ENCODE data around the gene KIRREL3. TPM values are rescaled to one million over a fixed set of nuclear protein-coding genes. Genes with fewer than 3 reads are reported as not detected.

KIRREL3 gene
- total RNA-seq, 1 donor from 2014 or later: not detected

DNA sequence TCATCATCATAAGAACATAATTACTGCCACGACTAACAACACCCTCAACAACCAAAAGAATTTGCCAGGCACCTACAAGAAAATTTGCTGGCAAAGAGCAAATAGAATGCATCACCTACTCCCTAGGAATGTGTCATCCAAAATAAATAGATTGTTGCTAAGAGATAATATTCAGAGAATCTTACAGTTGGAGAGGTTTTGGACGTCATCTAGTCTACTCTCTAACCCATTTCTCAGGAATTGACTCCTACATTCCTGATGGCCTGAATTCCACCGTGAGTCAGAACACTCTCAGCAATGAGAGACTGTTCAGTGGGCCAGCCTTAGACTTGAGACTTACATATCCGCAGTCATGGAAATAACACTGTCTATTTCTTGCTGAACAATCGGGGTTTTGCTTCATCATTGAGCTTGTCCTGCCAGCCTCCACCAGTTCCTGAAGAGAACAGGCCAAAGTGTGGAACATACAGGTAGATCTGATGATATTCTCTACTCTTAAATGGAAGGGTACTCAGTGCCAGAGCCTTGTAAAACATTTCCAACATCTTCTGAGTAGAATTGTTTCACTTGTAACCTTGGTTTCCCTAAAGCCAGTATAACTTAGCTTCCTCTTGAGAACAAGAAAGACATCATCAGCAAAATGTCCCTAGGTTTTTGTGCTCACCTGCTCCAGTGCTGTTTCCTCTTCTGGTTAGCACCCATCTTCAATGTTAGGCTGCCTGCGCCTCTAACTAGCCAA, 8.3 kb downstream of the KIRREL3 start:
- H3K4me1 Mint-ChIP-seq (ENCODE audit: low read depth): no peaks in the 10 kb centered on the region
- DNase-seq (ENCODE audit: low spot score): no peak
- H3K27ac Mint-ChIP-seq: no peak overlapping the region
- H3K4me3 Mint-ChIP-seq (ENCODE audit: low read depth): no peak overlapping the region
- intact Hi-C loops (cut with micrococcal nuclease): loop anchor here (10.0 kb wide), 1 partner anchor 117 kb away; no protein-coding TSS in a partner anchor
- H3K27me3 Mint-ChIP-seq (ENCODE audit: low read depth): peaks cover 12% of the 10 kb centered on the region
- H3K36me3 Mint-ChIP-seq (ENCODE audit: low read depth): no peaks in the 10 kb centered on the region
- no peaks in the 10 kb centered on the region for H3K9me3 Mint-ChIP-seq

DNA sequence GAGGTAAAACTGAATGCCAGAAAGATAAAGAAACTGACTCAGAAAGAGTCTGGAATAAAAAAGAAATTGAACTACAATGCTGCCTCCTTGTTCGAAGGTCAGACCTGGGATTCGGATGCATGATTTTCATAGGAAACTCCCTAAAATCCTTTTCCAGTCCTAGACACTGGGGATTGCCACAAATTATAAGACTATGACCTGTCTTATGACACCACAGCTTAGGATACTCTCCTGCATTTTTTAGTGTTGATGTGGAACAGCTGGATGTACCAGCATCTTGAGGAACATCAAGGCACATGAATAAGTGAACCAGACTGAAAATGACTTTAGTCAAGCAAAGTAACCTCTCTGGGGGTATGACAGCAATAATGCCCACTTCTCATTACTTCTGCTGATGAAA, 9.0 kb downstream of the KIRREL3 start:
- Mint-ChIP-seq H3K9me3 (no peaks in the 10 kb centered on the region), H3K27me3 (ENCODE audit: low read depth) (peaks cover 12% of the 10 kb centered on the region), H3K36me3 (ENCODE audit: low read depth) (no peaks in the 10 kb centered on the region), H3K4me3 (ENCODE audit: low read depth) (no peak overlapping the region), H3K27ac (no peak overlapping the region), H3K4me1 (ENCODE audit: low read depth) (no peaks in the 10 kb centered on the region)
- no peak for DNase-seq (ENCODE audit: low spot score)
- intact Hi-C loops (cut with micrococcal nuclease): loop anchor here (2.0 to 10.0 kb wide), 2 partner anchors 117 to 551 kb away; no protein-coding TSS in a partner anchor

DNA sequence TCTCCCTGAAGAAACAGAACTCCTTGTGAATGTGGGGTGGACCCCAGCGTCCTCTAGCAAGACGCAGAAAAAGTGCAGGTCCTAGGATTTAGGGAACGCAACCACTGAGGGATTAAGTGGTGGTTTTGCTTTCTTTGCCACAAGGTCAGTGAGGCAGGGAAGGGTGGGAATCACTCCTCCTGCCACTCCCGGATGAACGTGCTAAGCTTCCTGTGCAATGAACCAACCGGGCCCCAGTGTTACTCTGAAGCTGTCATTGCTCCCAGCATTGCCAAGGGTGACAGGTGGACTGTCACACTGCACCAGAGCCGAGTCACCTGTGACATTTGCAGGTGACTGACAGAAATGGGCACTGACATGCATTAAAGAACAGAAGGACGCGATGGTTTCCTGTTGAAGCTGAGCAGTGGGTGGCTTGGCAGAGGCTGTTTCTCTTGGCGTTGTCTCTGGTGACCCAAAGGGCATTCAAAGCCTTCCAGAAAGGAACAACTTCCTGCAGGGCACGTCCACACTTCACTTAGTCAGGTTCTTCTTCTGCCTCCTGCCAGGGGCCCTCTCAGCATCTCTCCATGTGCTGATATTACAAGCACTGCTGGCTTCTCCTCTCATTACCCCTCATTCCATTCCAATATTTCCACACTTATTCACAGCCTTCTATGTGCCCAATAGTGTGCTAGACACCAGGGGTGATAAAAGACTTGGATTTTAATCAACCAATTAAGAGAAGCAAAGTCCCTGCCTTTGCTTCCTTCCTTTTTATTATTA, 9.7 kb downstream of the KIRREL3 start:
- Mint-ChIP-seq H3K27me3 (ENCODE audit: low read depth) (peaks cover 12% of the 10 kb centered on the region), H3K4me1 (ENCODE audit: low read depth) (no peaks in the 10 kb centered on the region), H3K36me3 (ENCODE audit: low read depth) (no peaks in the 10 kb centered on the region), H3K9me3 (no peaks in the 10 kb centered on the region), H3K27ac (no peak overlapping the region), H3K4me3 (ENCODE audit: low read depth) (no peak overlapping the region)
- DNase-seq (ENCODE audit: low spot score): no peak
- intact Hi-C loops (cut with micrococcal nuclease): loop anchor here (1.0 to 10.0 kb wide), 3 partner anchors 116 to 550 kb away; no protein-coding TSS in a partner anchor

DNA sequence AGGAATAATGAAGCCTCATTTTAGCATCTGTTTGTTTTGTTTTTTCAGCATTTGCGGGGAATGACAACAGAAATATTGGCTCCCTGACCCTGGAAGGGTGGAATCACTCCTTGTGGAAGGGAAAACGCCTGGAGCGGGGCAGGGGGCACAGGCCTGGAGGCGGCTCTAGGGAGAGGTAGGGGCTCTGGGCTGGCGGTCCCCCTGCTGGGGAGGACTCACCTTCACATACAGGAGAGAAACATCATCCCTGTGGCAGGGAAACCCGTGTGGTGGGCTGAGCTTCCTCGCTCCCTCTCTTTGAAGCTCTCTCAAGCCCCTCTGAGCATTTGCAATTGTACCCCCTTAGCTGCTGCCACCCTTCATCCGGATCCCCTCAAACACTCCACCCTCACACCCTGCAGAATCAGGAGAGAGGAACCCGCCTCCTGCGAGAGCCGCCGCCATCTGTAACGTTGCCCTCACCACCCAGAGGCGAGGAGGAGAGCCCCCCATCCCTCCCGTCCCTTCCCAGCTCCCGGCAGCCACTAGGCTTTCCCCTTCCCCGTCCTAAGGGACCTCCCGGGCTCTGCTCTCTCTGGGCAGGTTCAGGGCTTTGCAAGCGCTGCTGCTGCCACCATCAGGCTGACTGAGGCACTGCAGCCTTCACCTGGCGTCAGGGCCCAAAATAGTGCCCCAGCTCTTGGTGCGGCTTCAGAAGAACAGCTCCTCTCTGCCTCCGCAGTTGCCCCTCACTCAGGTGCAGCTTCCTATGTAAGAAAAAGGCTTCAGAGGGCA, 10.4 kb downstream of the KIRREL3 start:
- Mint-ChIP-seq H3K4me3 (ENCODE audit: low read depth) (no peak overlapping the region), H3K27me3 (ENCODE audit: low read depth) (peaks cover 12% of the 10 kb centered on the region), H3K9me3 (no peaks in the 10 kb centered on the region), H3K27ac (no peak overlapping the region), H3K36me3 (ENCODE audit: low read depth) (no peaks in the 10 kb centered on the region), H3K4me1 (ENCODE audit: low read depth) (no peaks in the 10 kb centered on the region)
- intact Hi-C loops (cut with micrococcal nuclease): loop anchor here (1.0 to 10.0 kb wide), 3 partner anchors 115 to 549 kb away; no protein-coding TSS in a partner anchor
- peak; percentile 26 for DNase-seq (ENCODE audit: low spot score)

DNA sequence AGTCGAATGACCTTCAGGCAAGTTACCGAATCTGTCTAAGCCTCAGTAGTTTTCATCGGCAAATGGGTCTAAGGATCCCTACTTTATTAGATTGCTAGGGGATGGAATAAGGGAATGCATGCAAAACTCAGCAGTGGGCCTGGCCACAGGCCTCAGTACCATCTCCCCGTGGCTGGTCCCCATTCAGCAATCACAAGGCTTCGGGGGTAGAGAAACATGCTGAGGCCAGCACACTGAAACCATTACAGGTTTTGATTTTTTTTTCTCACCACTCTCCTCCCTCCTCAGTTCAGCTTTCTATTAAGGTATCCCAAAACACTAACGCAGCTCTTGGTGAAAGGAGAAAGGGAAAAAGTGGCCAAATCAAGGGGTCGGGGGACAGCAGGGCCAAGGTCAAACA, 11.9 kb downstream of the KIRREL3 start:
- no peak overlapping the region for H3K27ac Mint-ChIP-seq
- H3K9me3 Mint-ChIP-seq: no peaks in the 10 kb centered on the region
- no peaks in the 10 kb centered on the region for H3K36me3 Mint-ChIP-seq (ENCODE audit: low read depth)
- peaks cover 12% of the 10 kb centered on the region for H3K27me3 Mint-ChIP-seq (ENCODE audit: low read depth)
- intact Hi-C loops (cut with micrococcal nuclease): no loop called here
- H3K4me3 Mint-ChIP-seq (ENCODE audit: low read depth): no peak overlapping the region
- no peaks in the 10 kb centered on the region for H3K4me1 Mint-ChIP-seq (ENCODE audit: low read depth)
- no peak for DNase-seq (ENCODE audit: low spot score)

DNA sequence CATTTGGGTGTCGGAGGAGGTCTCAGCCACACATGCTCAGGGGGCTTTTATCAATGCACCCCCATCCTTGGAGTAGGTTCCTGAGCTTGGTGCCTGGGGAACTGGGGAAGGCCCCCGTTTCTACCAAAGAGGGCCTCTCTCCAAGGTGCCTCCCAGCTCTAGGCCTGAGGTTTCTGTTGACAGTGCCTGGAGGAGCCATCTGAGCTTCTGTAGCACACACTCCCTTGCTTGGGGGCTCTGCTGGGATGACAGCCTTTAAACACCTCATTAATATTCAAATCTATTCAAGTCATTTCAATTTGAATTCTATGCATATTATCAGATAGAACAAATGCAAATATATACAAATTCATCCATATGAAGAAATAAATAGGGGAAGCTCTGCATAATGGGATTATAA, 18.9 kb downstream of the KIRREL3 start:
- H3K27ac Mint-ChIP-seq: no peak overlapping the region
- no peak for DNase-seq (ENCODE audit: low spot score)
- H3K36me3 Mint-ChIP-seq (ENCODE audit: low read depth): no peaks in the 10 kb centered on the region
- no peaks in the 10 kb centered on the region for H3K4me1 Mint-ChIP-seq (ENCODE audit: low read depth)
- H3K4me3 Mint-ChIP-seq (ENCODE audit: low read depth): no peak overlapping the region
- H3K9me3 Mint-ChIP-seq: no peaks in the 10 kb centered on the region
- intact Hi-C loops (cut with micrococcal nuclease): no loop called here
- peaks cover 7% of the 10 kb centered on the region for H3K27me3 Mint-ChIP-seq (ENCODE audit: low read depth)

DNA sequence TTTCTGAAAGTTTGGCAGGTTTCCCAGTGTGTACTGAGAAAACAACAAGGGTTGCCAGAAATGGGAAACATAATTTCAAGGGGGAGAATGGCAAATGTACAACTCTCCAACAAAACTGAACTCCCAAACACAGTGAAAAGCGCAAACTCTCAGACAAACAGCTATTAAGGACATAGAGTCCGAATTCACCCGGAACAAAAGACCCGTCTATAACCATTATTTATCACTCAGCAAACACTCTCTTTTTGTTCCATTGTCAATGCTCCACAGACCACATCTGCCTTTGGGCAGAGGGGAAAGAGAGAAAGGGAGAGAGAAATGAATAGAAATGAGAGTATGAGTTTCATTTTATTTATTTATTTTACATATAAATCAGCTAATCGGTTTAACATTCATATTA, 21.7 kb downstream of the KIRREL3 start:
- intact Hi-C loops (cut with micrococcal nuclease): no loop called here

DNA sequence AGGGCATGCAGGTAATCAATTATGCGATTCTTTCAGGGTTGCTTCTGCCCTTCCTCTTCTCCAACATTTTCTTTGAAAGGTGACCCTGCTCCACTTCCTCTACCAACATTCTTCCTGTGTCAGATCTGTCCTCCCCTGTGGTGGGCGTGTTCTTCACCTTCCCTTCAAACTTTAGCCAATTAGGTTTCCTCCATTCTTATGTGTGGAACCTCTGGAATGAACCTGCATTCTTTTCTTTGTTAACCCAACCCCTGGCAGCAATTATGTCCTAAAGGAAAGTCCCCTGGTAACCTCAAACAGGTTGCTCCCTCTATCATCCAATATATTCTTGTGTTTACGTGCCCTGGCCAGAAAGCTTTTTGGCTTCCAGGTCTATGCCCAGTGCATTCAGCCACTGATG, 22.4 kb downstream of the KIRREL3 start:
- DNase-seq (ENCODE audit: low spot score): no peak
- Mint-ChIP-seq H3K36me3 (ENCODE audit: low read depth) (no peaks in the 10 kb centered on the region), H3K4me1 (ENCODE audit: low read depth) (no peaks in the 10 kb centered on the region), H3K9me3 (no peaks in the 10 kb centered on the region), H3K4me3 (ENCODE audit: low read depth) (no peak overlapping the region), H3K27me3 (ENCODE audit: low read depth) (peaks cover 7% of the 10 kb centered on the region), H3K27ac (no peak overlapping the region)
- intact Hi-C loops (cut with micrococcal nuclease): no loop called here

More for the DNA sequence above, 21.7 kb downstream of the KIRREL3 start:
- Mint-ChIP-seq H3K27me3 (ENCODE audit: low read depth) (peaks cover 7% of the 10 kb centered on the region), H3K4me1 (ENCODE audit: low read depth) (no peaks in the 10 kb centered on the region), H3K4me3 (ENCODE audit: low read depth) (no peak overlapping the region), H3K36me3 (ENCODE audit: low read depth) (no peaks in the 10 kb centered on the region), H3K9me3 (no peaks in the 10 kb centered on the region), H3K27ac (no peak overlapping the region)
- DNase-seq (ENCODE audit: low spot score): no peak

DNA sequence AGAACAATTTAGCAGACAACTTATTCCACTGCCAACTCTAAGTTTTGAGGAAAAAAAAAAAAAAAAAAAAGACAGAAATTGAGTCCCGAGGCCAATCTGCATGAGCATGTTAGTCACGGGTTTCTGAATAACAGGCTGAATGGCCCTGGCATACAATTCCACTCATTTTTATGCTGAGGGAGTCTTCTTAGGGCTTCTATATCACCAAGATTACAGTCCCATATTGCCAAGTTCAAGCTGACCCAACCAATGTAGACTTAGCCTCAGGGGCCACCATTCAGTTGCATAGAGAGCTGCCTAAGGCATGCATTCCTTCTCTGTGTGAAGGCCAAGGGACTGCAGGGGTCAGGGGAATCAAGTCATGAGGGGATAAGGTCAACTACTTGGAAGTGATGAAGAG, 27.5 kb downstream of the KIRREL3 start:
- peaks cover 17% of the 10 kb centered on the region for H3K27me3 Mint-ChIP-seq (ENCODE audit: low read depth)
- H3K27ac Mint-ChIP-seq: no peak overlapping the region
- no peak for DNase-seq (ENCODE audit: low spot score)
- intact Hi-C loops (cut with micrococcal nuclease): no loop called here
- H3K9me3 Mint-ChIP-seq: no peaks in the 10 kb centered on the region
- no peak overlapping the region for H3K4me3 Mint-ChIP-seq (ENCODE audit: low read depth)
- H3K36me3 Mint-ChIP-seq (ENCODE audit: low read depth): no peaks in the 10 kb centered on the region
- H3K4me1 Mint-ChIP-seq (ENCODE audit: low read depth): peaks cover 2% of the 10 kb centered on the region

DNA sequence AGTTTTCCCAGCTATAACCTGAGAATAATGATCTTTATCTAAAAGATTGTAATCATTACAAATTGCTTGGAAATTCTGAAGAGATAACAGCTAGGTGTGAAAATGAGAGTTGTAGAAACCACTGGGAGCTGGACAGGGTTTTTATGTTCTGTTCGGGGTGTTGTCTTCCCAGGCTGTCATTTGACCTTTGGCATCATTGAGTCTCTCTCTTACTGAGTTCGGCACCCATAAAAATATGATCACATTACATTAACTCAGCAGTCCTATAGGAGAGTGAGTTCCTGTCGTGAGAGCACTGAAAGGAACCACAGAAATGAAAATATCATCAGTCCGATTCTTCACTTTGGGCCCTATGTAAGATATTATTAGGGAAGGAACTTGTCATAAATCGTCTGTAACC, 29.3 kb downstream of the KIRREL3 start:
- no peak overlapping the region for H3K27ac Mint-ChIP-seq
- H3K4me3 Mint-ChIP-seq (ENCODE audit: low read depth): no peak overlapping the region
- peaks cover 2% of the 10 kb centered on the region for H3K4me1 Mint-ChIP-seq (ENCODE audit: low read depth)
- peaks cover 29% of the 10 kb centered on the region for H3K27me3 Mint-ChIP-seq (ENCODE audit: low read depth)
- intact Hi-C loops (cut with micrococcal nuclease): no loop called here
- H3K36me3 Mint-ChIP-seq (ENCODE audit: low read depth): no peaks in the 10 kb centered on the region
- no peak for DNase-seq (ENCODE audit: low spot score)
- H3K9me3 Mint-ChIP-seq: no peaks in the 10 kb centered on the region

DNA sequence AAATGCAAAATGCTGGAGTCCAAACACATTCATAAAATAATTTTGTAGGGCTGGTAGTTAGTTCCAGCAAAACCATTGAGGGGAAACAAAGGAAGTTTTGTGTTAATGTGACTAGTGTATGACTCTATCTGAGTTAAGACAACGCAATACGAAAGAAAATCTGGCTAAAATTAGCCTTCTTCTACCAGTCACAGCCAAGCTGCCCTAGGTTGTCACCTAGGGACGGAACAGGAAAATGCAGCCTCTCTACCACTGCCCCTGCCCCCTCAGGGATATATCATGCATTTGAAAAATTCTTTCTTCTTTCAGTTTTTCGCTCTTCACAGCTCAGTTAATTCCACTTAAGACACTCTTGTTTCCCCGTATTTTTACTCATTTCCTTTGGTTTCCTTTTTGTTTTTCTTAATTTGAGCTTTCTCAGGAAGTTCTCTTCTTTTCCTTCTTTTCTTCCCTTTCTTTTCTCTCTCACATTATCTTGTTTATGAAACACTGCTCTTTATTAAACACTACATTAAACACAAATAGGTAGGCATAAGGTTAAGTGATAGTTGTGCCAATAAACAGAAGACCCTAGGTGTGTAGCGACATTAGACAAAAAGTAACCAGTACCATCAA, 30.6 kb downstream of the KIRREL3 start:
- Mint-ChIP-seq H3K27me3 (ENCODE audit: low read depth) (peaks cover 29% of the 10 kb centered on the region), H3K27ac (no peak overlapping the region), H3K36me3 (ENCODE audit: low read depth) (no peaks in the 10 kb centered on the region)

DNA sequence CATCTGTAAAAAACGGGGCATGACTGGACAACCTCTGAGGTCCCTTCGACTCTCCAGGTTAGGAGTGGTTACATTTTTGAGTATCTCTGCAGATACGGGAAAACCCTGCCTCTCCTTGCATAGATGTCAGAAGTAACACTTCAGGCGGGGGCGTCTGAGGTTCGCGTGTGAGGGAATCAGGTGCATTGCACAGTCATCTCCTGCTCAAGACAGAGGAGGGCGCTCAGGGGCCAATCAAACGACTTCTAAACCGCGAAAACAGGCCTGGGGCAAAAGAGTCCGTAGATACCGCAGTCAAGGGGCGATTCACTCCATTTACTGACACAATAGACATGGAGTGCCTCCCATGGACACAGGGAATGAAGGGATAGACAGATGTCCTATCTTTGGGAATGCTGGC, 31.7 kb downstream of the KIRREL3 start:
- DNase-seq (ENCODE audit: low spot score): no peak
- intact Hi-C loops (cut with micrococcal nuclease): no loop called here
- no peak overlapping the region for H3K4me3 Mint-ChIP-seq (ENCODE audit: low read depth)
- H3K36me3 Mint-ChIP-seq (ENCODE audit: low read depth): no peaks in the 10 kb centered on the region
- peaks cover 29% of the 10 kb centered on the region for H3K27me3 Mint-ChIP-seq (ENCODE audit: low read depth)
- H3K27ac Mint-ChIP-seq: no peak overlapping the region
- H3K9me3 Mint-ChIP-seq: no peaks in the 10 kb centered on the region
- H3K4me1 Mint-ChIP-seq (ENCODE audit: low read depth): peaks cover 2% of the 10 kb centered on the region

More for the DNA sequence above, 30.6 kb downstream of the KIRREL3 start:
- no peaks in the 10 kb centered on the region for H3K9me3 Mint-ChIP-seq
- H3K4me1 Mint-ChIP-seq (ENCODE audit: low read depth): peaks cover 2% of the 10 kb centered on the region
- intact Hi-C loops (cut with micrococcal nuclease): no loop called here
- no peak overlapping the region for H3K4me3 Mint-ChIP-seq (ENCODE audit: low read depth)
- no peak for DNase-seq (ENCODE audit: low spot score)
